Osteoblast (primary cell): ENCODE results near the gene PHLDB3. TPM values are rescaled to one million over a fixed set of nuclear protein-coding genes. Genes with fewer than 3 reads are reported as not detected.
A peak's percentile ranks its signal among the peaks of the same experiment; 100 is the strongest.

ENCODE experiments used
- DNase-seq: peaks from one replicate; pipeline ENCODE4 v3.0.0; 2011; ENCODE audit warnings: low spot score, mixed read lengths; ENCODE audit not compliant: insufficient read length; ENCODE audit errors: missing footprints
- H2AFZ ChIP-seq: 2 replicates; pipeline ENCODE4 v1.6.0; 2011; ENCODE audit warnings: mild to moderate bottlenecking, low read length
- H3K27ac ChIP-seq: 2 replicates; pipeline ENCODE4 v1.5.1; 2011; ENCODE audit warnings: mild to moderate bottlenecking, low read depth, low read length, moderate library complexity
- H3K27me3 ChIP-seq: 2 replicates; pipeline ENCODE4 v1.6.0; 2012; ENCODE audit warnings: mild to moderate bottlenecking, control low read depth, inconsistent platforms, low read length, moderate library complexity; ENCODE audit not compliant: insufficient read depth
- H3K36me3 ChIP-seq: 2 replicates; pipeline ENCODE4 v1.5.1; 2011; ENCODE audit warnings: mild to moderate bottlenecking, low read length, control low read depth, moderate library complexity; ENCODE audit not compliant: insufficient read depth
- H3K4me1 ChIP-seq: 2 replicates; pipeline ENCODE4 v1.5.1; 2011; ENCODE audit warnings: mild to moderate bottlenecking, low read length, control low read depth, moderate library complexity; ENCODE audit not compliant: insufficient read depth
- H3K4me2 ChIP-seq: 2 replicates; pipeline ENCODE4 v1.6.0; 2011; ENCODE audit warnings: mild to moderate bottlenecking, low read length; ENCODE audit not compliant: insufficient read depth
- H3K4me3 ChIP-seq: fragments of 200-600 bp; sonication (generic); 3 replicates; pipeline ENCODE4 v1.5.1; 2012; ENCODE audit warnings: mild to moderate bottlenecking, low read length, inconsistent platforms; ENCODE audit not compliant: insufficient read depth
- H3K79me2 ChIP-seq: 2 replicates; pipeline ENCODE4 v1.6.0; 2012; ENCODE audit warnings: mild to moderate bottlenecking, low read length, control low read depth, inconsistent platforms; ENCODE audit not compliant: insufficient read depth
- H3K9me3 ChIP-seq: 2 replicates; pipeline ENCODE4 v1.5.1; 2011; ENCODE audit warnings: low read depth, low read length, control low read depth
- H4K20me1 ChIP-seq: 2 replicates; pipeline ENCODE4 v1.6.0; 2012; ENCODE audit warnings: mild to moderate bottlenecking, low read length, control low read depth; ENCODE audit not compliant: insufficient read depth
- total RNA-seq: library from RNA; depleted of rRNA; stranded (reverse); fragments of >200 nt; gene quantifications from 2 replicates; pipeline ENCODE4 v1.2.3, GENCODE V29; 2012
- TF ChIP-seq, protein P1 (sequence below): IDR thresholded peaks from 2 replicates; pipeline ENCODE4 v1.5.1; 2011; ENCODE audit warnings: mild to moderate bottlenecking, low read depth, low read length, moderate library complexity; ENCODE audit errors: extremely low read depth

Gene PHLDB3
- total RNA-seq, 1 donor = 10.9 TPM

DNA sequence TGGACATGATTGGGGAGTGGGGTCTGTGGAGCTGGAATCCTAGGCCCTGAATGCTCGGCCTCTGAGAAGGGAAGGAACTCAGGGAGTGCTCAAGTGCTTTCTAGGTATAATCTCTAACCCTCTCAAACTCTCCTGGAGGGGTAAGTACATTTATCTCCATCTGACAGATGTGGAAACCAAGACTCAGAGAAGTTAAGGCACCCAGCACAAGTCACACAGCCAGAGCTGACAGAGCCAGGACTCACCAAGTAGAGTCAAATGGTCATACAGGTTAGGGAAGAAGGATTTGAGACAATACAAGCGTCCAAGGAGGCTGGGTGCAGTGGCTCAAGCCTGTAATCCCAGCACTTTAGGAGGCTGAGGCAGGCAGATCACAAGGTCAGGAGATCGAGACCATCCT lies 26.2 kb downstream of the PHLDB3 start:
- Histone ChIP-seq H3K79me2 (no peaks in the 10 kb centered on the region), H3K36me3 (peaks cover 6% of the 10 kb centered on the region), H2AFZ (no peak overlapping the region), H3K4me2 (no peak overlapping the region), H4K20me1 (no peaks in the 10 kb centered on the region), H3K27me3 (no peaks in the 10 kb centered on the region), H3K4me3 (no peak overlapping the region), H3K27ac (no peak overlapping the region), H3K4me1 (peaks cover 19% of the 10 kb centered on the region), H3K9me3 (no peaks in the 10 kb centered on the region)
- TF ChIP-seq, protein P1, sequence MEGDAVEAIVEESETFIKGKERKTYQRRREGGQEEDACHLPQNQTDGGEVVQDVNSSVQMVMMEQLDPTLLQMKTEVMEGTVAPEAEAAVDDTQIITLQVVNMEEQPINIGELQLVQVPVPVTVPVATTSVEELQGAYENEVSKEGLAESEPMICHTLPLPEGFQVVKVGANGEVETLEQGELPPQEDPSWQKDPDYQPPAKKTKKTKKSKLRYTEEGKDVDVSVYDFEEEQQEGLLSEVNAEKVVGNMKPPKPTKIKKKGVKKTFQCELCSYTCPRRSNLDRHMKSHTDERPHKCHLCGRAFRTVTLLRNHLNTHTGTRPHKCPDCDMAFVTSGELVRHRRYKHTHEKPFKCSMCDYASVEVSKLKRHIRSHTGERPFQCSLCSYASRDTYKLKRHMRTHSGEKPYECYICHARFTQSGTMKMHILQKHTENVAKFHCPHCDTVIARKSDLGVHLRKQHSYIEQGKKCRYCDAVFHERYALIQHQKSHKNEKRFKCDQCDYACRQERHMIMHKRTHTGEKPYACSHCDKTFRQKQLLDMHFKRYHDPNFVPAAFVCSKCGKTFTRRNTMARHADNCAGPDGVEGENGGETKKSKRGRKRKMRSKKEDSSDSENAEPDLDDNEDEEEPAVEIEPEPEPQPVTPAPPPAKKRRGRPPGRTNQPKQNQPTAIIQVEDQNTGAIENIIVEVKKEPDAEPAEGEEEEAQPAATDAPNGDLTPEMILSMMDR = no peak
- no peak for DNase-seq

DNA sequence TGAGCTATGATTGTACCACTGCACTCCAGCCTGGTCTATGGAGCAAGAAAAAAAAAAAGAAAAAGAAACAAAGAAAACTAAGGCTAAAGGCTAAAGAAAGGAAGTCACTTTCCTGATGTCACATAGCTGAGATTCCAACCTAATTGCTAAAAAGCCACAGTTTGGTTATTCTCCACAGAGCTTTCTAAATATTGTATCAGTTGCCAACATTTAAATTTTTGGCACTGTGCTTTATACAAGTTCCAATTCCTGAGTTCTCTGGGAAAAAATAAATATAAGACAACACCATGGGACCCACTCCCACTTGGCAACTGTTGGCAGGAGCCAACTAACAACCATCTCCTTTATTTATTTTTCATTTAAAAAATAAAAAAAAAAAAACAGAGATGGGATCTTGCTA lies 27.9 kb downstream of the PHLDB3 start:
- Histone ChIP-seq H3K27ac (peak overlapping the region; percentile 59), H3K4me1 (peaks cover 19% of the 10 kb centered on the region)

DNA sequence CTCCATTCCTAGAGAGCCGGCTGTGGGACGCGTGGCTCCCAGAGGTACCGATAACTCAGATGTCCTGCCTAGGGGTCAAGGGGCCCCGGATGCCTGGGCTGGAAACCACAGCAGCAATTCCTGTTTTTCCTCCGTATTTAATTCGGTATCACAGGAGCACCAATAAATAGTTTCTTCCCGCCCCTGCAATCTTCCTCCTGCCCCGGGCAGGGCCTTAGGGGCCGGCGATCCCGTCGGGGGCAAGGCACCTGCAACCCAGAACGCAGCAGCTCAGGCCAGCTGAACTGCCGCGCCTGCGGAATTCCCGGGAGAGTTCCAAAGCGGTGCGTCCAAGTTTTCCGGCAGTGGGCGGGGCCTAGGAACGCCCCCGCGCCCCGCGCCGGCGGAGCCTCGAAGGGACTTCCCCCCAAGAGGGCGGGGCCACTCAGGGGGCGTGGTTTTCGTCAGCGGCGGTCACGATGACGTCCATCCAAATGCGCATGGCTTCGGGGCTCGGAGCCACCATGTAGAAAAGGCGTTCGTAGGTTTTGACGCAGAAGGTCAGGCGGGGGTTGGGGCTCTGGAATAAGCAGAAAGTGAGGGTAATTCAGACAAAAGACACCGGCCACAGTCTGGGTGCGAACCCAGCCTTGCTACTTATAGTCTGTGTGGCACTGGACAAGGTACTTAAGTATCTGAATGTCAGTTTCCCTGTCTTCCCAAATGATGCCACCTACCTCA lies 29.4 kb downstream of the PHLDB3 start:
- peak overlapping the region; percentile 46 for H3K4me3 ChIP-seq
- TF ChIP-seq, protein P1 = no peak
- no peaks in the 10 kb centered on the region for H3K27me3 ChIP-seq

More for the DNA sequence above, 27.9 kb downstream of the PHLDB3 start:
- Histone ChIP-seq H4K20me1 (no peaks in the 10 kb centered on the region), H2AFZ (no peak overlapping the region), H3K27me3 (no peaks in the 10 kb centered on the region), H3K36me3 (peaks cover 6% of the 10 kb centered on the region), H3K9me3 (no peaks in the 10 kb centered on the region), H3K4me2 (no peak overlapping the region), H3K4me3 (no peak overlapping the region), H3K79me2 (no peaks in the 10 kb centered on the region)
- peak; percentile 89 for DNase-seq
- TF ChIP-seq, protein P1 = no peak

DNA sequence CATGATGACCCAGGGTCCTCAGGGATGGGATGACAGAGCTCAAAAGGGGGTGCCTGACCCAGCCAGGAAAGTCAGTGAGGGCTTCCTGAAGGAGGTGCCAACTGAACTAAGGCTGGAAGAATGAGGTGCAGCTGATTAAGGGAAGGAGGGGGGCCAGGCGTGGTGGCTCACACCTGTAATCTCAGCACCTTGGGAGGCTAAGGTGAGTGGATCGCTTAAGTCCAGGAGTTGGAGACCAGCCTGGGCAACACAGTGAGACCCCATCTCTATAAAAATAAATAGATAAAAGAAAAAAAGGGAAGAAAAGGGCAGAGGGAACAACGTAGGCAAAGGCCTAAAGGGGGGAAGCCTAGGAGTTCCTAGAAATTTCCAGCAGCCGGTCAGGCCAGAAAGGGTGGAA lies 30.1 kb downstream of the PHLDB3 start:
- Histone ChIP-seq H3K4me3 (no peak overlapping the region), H3K79me2 (no peaks in the 10 kb centered on the region), H3K27me3 (no peaks in the 10 kb centered on the region), H3K9me3 (no peaks in the 10 kb centered on the region), H3K27ac (no peak overlapping the region), H3K36me3 (peaks cover 6% of the 10 kb centered on the region), H3K4me2 (peak overlapping the region; percentile 68), H3K4me1 (peaks cover 19% of the 10 kb centered on the region), H4K20me1 (no peaks in the 10 kb centered on the region), H2AFZ (no peak overlapping the region)
- TF ChIP-seq, protein P1 = no peak
- no peak for DNase-seq

More for the DNA sequence above, 29.4 kb downstream of the PHLDB3 start:
- Histone ChIP-seq H3K4me2 (peak overlapping the region; percentile 68), H2AFZ (peak overlapping the region; percentile 47), H4K20me1 (no peaks in the 10 kb centered on the region), H3K79me2 (no peaks in the 10 kb centered on the region), H3K4me1 (peaks cover 19% of the 10 kb centered on the region), H3K36me3 (peaks cover 6% of the 10 kb centered on the region), H3K27ac (peak overlapping the region; percentile 59), H3K9me3 (no peaks in the 10 kb centered on the region)
- DNase-seq = peak; percentile 97
